ENCODE data around the gene STARD13.

STARD13 gene

GRCh38 chr13:33206425-33206824 is 79.1 kb downstream of the STARD13 start:
- DNase-seq (ENCODE audit: insufficient read length, low spot score): no peak

DNA sequence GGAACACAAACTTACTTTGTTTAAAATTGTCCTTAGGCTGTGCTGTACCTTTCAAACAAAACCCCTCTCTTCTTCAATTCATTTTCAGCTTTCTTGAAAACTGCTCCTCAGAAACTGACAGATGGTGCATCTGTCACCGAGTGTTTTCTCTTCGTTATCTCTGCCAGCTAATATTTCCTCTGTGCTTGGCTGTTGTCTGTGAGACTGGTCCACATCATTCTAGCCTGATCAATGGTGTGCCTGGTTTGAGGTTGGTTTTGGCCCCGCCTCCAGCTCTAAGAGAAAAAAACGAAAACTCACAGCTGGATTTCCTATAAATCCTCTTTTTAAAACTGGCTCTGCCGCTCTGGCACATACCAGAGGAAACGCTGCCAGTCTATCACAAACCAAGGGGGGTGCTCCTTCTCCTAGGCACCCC is 79.7 kb downstream of the STARD13 start:
- DNase-seq (ENCODE audit: insufficient read length, low spot score): no peak
- no peak for FAIRE-seq

More at GRCh38 chr13:33206425-33206824, 79.1 kb downstream of the STARD13 start:
- no peak for FAIRE-seq

- DNase-seq (ENCODE audit: insufficient read length, low spot score) (no peak), FAIRE-seq (no peak)
Observed at GRCh38 chr13:33205224-33205623, 80.3 kb downstream of the STARD13 start.

DNA sequence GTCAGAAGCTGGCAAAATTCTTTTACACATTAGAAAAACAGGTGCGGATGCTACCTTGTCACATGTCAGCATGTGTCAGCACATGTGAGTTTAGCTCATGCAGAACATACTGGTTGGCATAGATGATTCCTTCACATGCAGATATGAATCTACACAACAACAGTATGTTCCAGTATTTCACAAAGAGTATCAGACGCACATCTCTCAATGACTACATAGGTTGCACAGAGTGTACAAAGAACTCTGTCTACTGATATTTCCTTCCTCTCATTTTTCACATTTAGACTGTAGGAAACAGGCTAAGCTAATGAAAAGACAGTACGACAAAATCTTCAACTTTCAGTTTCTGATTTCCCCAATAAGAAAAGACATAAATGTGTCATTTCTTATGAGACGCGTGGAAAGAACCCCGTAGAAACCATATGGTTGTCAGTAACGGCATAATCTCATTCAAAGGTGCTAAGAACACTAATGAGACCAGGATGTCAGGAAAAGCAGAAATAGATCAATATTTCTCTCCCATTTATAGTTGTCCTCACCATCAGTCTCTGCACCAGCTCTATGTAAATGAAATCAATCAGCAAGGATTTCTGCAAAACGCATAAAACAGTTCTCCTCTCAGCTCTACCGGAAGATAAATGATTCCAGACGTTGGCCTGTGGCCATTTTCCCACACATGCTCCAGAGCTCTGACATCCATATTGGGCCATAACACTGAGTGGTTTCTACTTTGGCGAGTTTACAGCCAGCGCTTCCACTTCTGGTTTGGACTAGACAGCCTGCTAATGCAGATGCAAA is 81.2 kb downstream of the STARD13 start:
- no peak for DNase-seq (ENCODE audit: insufficient read length, low spot score)
- no peak for FAIRE-seq

DNA sequence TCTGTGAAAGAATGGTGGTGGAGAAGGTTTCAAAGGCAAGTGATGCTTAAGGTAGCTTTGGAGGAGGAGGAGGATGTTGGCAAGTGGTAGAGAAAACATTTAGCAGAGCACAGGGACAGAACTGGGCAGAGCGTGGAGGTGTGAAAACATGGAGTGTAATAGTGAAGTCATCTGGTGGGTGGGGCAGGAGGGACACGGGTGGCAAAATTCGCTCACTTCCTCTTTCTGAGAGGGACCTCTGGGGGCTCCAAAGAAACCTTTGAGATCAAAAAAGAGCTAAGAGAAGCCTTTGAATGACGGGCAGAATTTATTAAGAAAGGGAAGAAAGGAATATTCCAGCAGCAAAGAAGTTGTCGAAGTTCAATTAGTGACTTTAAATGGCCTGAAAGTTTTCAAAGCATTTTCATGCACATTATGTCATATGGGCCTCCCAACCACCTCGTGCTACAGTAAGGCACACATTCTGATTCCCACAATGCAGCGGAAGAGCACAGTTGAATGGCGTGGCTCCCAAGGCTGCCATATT is 82.8 kb downstream of the STARD13 start:
- FAIRE-seq: no peak
- no peak for DNase-seq (ENCODE audit: insufficient read length, low spot score)

GRCh38 chr13:33201659-33202058 is 83.9 kb downstream of the STARD13 start:
- FAIRE-seq: no peak

GRCh38 chr13:33199289-33199850 is 86.2 kb downstream of the STARD13 start:
- DNase-seq (ENCODE audit: insufficient read length, low spot score) (no peak), FAIRE-seq (no peak)

More at GRCh38 chr13:33201659-33202058, 83.9 kb downstream of the STARD13 start:
- no peak for DNase-seq (ENCODE audit: insufficient read length, low spot score)

- no peak for DNase-seq (ENCODE audit: insufficient read length, low spot score)
- no peak for FAIRE-seq
Observed at GRCh38 chr13:33197541-33197971, 88.0 kb downstream of the STARD13 start.

GRCh38 chr13:33196767-33197166 is 88.8 kb downstream of the STARD13 start:
- FAIRE-seq (no peak), DNase-seq (ENCODE audit: insufficient read length, low spot score) (no peak)

GRCh38 chr13:33195693-33196464 is 89.7 kb downstream of the STARD13 start:
- FAIRE-seq (no peak), DNase-seq (ENCODE audit: insufficient read length, low spot score) (no peak)

- DNase-seq (ENCODE audit: insufficient read length, low spot score): no peak
- no peak for FAIRE-seq
Observed at GRCh38 chr13:33194820-33195692, 90.5 kb downstream of the STARD13 start.

GRCh38 chr13:33193428-33193974 is 92.1 kb downstream of the STARD13 start:
- DNase-seq (ENCODE audit: insufficient read length, low spot score) (no peak), FAIRE-seq (no peak)

DNA sequence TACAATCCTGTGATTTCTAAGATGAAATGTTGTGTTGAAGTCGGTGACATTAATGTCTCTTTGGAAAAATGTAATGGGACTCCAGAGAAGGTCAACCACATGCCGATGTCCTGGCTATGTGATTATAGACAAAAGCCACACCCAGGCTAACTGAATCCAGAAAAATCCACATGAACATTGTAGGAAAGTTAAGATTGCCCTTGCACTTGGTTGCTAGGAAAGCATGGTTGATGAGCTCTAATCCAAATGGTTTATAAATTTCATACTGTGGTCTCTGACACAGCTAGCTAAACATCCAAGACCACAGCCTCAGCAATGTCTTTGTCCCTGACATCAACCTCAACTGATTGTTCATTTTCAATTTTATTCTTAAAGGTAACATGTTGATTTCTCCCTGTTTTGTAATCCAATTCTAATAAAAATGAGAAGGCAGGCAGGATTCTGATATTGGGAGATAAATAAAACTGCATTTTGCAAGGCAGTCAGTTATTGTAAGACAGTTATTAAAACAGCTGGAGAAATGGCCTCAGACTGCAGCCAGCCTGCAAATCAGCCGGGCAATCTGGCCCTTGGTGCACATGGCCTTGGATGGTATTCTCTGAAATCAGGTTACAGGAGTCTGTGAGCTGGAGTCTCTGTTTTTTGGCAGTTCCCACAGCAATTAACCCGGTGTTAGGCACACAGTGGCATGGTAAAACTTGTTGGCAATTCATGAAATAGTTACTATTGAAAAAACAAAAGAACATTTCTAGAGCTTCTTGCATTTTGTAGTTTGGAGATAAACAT is 93.9 kb downstream of the STARD13 start:
- FAIRE-seq: no peak
- no peak for DNase-seq (ENCODE audit: insufficient read length, low spot score)

- FAIRE-seq (no peak), DNase-seq (ENCODE audit: insufficient read length, low spot score) (no peak)
Observed at GRCh38 chr13:33189470-33189869, 96.1 kb downstream of the STARD13 start.

- DNase-seq (ENCODE audit: insufficient read length, low spot score) (no peak), FAIRE-seq (no peak)
Observed at GRCh38 chr13:33188093-33188882, 97.3 kb downstream of the STARD13 start.

- FAIRE-seq (no peak), DNase-seq (ENCODE audit: insufficient read length, low spot score) (peak; percentile 21)
Observed at GRCh38 chr13:33186861-33187291, 98.7 kb downstream of the STARD13 start.

- DNase-seq (ENCODE audit: insufficient read length, low spot score) (no peak), FAIRE-seq (no peak)
Observed at GRCh38 chr13:33185853-33186252, 99.7 kb downstream of the STARD13 start.

DNA sequence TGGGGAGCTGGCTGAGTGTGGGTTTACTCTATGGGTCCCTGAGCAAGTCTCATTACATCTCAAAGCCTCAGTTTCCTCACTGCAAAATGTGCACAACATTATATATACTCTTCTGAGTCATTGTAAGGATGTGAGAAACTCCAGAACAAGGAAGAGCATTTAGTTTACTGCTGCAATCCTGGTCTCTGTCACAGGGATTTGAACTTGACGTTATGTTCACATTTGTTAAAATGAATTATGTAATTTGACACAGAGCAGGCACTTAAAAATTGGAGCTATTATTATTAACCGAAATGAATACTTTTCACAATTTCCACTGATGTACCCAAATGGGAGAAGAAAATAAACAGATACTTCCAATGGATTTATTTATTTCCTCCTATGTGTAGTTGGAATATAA is 101.0 kb downstream of the STARD13 start:
- no peak for FAIRE-seq

More for the DNA sequence above, 101.0 kb downstream of the STARD13 start:
- DNase-seq (ENCODE audit: insufficient read length, low spot score): no peak
